Endothelial cell (in vitro differentiated cells): ENCODE results near the gene KCNMA1. TPM values are rescaled to one million over a fixed set of nuclear protein-coding genes. Genes with fewer than 3 reads are reported as not detected.

Source experiments
- DNase-seq: peaks from one replicate; pipeline ENCODE4 v3.0.0; 2021; ENCODE audit warnings: low spot score
- H3K27ac Mint-ChIP-seq: one replicate; pipeline ENCODE4 v1.8.0; 2021; ENCODE audit warnings: mixed read lengths, inconsistent platforms; ENCODE audit not compliant: unreplicated experiment
- H3K27me3 Mint-ChIP-seq: one replicate; pipeline ENCODE4 v1.8.0; 2021; ENCODE audit warnings: mild to moderate bottlenecking, moderate library complexity, mixed read lengths, inconsistent platforms; ENCODE audit not compliant: unreplicated experiment
- H3K36me3 Mint-ChIP-seq: one replicate; pipeline ENCODE4 v1.8.0; 2021; ENCODE audit warnings: mild to moderate bottlenecking, low read depth, mixed read lengths, inconsistent platforms; ENCODE audit not compliant: unreplicated experiment
- H3K4me1 Mint-ChIP-seq: one replicate; pipeline ENCODE4 v1.8.0; 2021; ENCODE audit warnings: mild to moderate bottlenecking, mixed read lengths, inconsistent platforms; ENCODE audit not compliant: unreplicated experiment
- H3K4me3 Mint-ChIP-seq: one replicate; pipeline ENCODE4 v1.8.0; 2021; ENCODE audit warnings: mild to moderate bottlenecking, mixed read lengths, inconsistent platforms; ENCODE audit not compliant: unreplicated experiment
- H3K9me3 Mint-ChIP-seq: one replicate; pipeline ENCODE4 v1.8.0; 2021; ENCODE audit warnings: mixed read lengths, inconsistent platforms; ENCODE audit not compliant: unreplicated experiment
- total RNA-seq: library from RNA; stranded (reverse); fragmentation: NEBNext Ultra II Directional; extraction: Animal tissue kit (Norgen Biotek cat#: 25700); gene quantifications from one replicate; pipeline ENCODE4 v1.2.1, GENCODE V29; 2021; ENCODE audit not compliant: unreplicated experiment
- TF ChIP-seq, protein P1 (sequence below): fragments of 200-600 bp; sonication (generic); IDR thresholded peaks from one replicate; pipeline ENCODE4 v1.5.0; 2021; ENCODE audit warnings: antibody characterized with exemption; ENCODE audit not compliant: unreplicated experiment

The KCNMA1 gene
- total RNA-seq, 1 donor from 2014 or later = 5.1 TPM

DNA sequence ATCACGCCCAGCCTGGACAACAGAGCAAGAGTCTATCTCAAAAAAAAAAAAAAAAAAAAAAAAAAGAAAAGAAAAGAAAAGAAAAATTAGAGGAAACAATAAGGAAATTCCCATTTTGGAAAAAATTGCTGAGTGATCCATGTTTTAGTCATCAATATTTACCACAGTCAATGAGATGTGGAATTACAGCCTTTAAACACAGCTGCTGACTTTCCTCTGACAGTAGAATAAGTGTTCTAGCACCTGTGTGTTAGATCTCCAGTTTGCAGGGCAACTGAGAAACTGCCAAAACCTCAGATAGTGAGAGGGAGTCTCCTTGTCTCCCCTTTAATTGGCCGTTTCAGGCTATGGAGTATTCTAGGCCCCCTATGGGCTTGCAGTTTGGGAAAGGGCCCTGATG, 520.1 kb downstream of the KCNMA1 start:
- Mint-ChIP-seq H3K27me3 (peaks cover 2% of the 10 kb centered on the region), H3K36me3 (no peaks in the 10 kb centered on the region), H3K4me3 (no peak overlapping the region), H3K27ac (no peak overlapping the region), H3K4me1 (peaks cover 4% of the 10 kb centered on the region), H3K9me3 (no peaks in the 10 kb centered on the region)
- DNase-seq = no peak
- TF ChIP-seq, protein P1, sequence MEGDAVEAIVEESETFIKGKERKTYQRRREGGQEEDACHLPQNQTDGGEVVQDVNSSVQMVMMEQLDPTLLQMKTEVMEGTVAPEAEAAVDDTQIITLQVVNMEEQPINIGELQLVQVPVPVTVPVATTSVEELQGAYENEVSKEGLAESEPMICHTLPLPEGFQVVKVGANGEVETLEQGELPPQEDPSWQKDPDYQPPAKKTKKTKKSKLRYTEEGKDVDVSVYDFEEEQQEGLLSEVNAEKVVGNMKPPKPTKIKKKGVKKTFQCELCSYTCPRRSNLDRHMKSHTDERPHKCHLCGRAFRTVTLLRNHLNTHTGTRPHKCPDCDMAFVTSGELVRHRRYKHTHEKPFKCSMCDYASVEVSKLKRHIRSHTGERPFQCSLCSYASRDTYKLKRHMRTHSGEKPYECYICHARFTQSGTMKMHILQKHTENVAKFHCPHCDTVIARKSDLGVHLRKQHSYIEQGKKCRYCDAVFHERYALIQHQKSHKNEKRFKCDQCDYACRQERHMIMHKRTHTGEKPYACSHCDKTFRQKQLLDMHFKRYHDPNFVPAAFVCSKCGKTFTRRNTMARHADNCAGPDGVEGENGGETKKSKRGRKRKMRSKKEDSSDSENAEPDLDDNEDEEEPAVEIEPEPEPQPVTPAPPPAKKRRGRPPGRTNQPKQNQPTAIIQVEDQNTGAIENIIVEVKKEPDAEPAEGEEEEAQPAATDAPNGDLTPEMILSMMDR = no peak

DNA sequence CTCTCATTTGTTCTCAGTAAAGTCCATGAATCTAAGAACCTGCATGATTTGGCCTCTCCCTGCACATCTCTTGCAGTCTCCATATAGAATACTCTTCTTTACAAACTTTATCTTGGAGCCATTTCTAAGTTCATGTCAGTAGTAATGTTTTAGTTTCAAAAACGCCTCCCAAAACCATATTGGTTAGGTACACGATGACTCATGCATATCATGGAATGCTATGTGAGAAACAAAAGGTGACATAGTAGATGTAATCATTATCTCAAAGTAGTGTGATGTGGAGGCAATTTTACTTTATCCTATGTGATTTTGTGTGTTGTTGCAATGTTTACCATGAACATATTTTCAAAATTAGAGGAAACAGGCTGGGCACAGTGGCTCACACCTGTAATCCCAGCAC, 520.7 kb downstream of the KCNMA1 start:
- Mint-ChIP-seq H3K4me1 (peaks cover 4% of the 10 kb centered on the region), H3K27me3 (peaks cover 2% of the 10 kb centered on the region), H3K4me3 (no peak overlapping the region), H3K9me3 (no peaks in the 10 kb centered on the region), H3K36me3 (no peaks in the 10 kb centered on the region), H3K27ac (no peak overlapping the region)
- DNase-seq = no peak
- TF ChIP-seq, protein P1 = no peak

DNA sequence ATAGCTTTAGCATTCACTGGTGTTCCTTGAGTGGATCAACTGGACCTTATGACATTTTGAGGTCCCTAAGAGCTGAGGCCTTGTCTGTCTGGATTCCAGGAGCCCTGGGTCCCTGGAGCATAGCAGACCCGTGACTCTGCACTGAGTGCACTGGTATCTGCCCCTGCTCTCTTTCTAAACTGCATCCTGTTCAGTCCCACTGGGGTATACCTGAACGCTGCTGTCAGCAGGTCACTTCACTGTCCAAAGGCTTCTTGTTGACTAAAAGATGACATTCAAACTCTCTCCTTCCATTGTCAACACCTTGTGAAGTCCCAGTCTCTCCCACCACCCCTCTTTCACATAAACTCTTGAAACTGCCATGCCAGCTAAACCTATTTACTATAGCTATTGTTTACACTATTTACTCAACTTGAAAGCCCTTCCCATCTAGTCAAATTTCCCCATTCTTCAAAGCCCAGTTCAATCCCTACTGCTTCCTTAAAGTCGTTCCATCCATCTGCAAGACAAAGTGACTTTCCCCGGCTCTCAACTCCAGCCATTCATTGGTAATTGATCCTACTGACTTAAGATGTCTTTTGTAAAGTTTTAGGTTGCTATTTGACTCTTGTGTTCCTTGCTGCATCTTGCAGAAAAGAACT, 523.3 kb downstream of the KCNMA1 start:
- DNase-seq = no peak
- Mint-ChIP-seq H3K4me3 (no peak overlapping the region), H3K36me3 (no peaks in the 10 kb centered on the region), H3K27me3 (peaks cover 2% of the 10 kb centered on the region), H3K9me3 (no peaks in the 10 kb centered on the region), H3K27ac (no peak overlapping the region), H3K4me1 (peaks cover 4% of the 10 kb centered on the region)
- TF ChIP-seq, protein P1 = no peak

DNA sequence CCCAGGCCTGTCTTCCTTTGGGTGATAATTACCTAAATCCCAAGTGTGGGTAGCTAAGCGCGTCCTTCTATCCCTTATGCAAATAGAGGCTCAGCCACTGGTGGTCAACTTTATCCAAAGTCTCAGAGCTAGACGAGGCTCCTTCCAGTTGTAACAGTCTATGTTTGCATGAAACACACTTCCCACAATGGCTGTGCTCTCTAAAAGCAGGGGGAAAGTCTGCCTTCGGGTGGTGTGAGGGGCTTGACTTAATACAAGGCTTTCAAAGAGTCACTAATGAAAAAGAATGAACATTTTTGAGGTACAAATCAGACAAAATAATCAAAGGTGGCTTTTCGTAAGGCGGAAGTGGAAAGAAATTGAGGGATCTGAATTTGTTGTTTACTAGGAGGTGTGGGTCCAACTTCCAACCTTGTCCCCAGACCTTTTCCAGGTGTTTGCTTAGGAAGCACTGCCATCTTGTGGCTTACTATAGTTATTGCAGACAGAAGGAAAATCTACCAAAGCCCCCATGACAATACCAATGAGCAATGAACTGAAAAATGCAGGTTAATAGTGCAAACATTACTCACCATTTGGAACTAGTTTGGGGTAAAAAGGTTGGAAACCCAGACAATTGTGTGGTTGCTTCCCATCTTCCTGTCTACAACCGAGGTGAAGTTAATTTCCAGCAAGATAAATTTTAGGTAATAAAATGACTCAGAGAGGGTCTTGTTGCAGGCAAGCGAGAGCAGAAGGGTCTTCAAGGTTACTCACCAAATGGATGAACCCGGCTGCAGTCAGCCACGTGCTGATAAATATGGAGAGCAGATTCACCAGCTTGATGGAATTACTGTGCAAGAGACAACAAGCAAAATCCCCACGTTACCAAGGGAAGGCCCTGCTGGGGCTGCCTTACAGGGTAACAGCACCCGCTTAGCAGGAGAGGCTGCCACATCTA, 525.7 kb downstream of the KCNMA1 start:
- TF ChIP-seq, protein P1 = peak; percentile 92
- Mint-ChIP-seq H3K4me3 (no peak overlapping the region), H3K4me1 (peaks cover 6% of the 10 kb centered on the region), H3K36me3 (no peaks in the 10 kb centered on the region), H3K9me3 (no peaks in the 10 kb centered on the region), H3K27me3 (peaks cover 2% of the 10 kb centered on the region), H3K27ac (peak overlapping the region; percentile 27)
- DNase-seq = peak; percentile 46

DNA sequence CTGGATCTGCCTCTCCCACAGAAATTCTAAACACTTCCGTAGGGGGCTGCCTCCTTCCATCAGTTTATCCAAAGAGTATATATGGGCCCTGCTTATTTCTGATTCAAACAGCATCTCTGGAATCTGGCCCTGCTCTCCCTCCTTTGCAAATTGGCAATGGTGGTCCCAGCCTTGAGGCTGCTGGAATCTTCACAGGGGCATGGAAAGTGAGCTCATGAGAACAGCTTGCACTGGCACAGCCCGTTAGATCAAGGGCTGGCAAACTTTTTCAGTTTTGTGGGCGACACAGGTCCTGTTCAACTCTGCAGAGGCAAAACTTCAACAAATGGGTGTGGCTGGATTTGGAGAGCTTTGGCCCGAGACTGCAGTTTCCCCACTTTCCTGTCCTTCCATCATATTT, 526.9 kb downstream of the KCNMA1 start:
- H3K4me1 Mint-ChIP-seq = peaks cover 12% of the 10 kb centered on the region
- no peak overlapping the region for H3K4me3 Mint-ChIP-seq
- peaks cover 2% of the 10 kb centered on the region for H3K27me3 Mint-ChIP-seq
- H3K27ac Mint-ChIP-seq = no peak overlapping the region
- no peaks in the 10 kb centered on the region for H3K9me3 Mint-ChIP-seq
- DNase-seq = no peak
- no peaks in the 10 kb centered on the region for H3K36me3 Mint-ChIP-seq
- TF ChIP-seq, protein P1 = no peak
